ENCODE measurements around the gene ABCD1.

Gene ABCD1

DNA sequence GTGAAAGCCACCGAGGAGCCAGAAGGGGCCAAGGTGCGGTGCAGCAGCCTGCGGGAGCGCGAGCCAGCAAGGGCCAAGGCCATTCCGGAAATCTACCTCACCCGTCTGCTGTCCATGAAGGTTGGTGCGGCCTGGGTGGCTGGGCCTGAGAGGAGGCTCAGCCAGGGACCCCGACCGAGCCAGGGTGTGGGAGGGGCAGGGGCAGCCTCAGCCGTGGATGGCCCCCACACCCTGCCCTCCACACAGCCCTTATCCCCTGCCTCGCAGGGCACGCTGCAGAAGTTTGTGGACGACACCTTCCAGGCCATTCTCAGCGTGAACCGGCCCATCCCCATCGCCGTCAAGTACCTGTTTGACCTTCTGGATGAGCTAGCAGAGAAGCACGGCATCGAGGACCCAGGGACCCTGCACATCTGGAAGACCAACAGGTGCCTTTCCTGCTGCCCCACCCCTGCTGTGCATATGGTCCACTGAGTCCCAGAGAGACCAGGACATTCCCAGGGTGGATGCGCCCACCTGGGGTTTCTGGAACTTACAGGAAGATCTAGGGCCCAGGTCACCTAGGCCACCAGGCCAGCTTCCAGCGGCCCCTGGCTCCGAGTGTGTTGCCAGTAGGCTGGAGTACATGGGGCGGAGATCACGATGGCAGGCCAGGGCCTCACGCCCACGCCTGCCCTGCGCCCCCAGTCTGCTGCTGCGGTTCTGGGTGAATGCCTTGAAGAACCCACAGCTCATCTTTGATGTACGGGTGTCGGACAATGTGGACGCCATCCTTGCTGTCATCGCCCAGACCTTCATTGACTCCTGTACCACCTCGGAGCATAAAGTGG lies 52.8 kb downstream of the ABCD1 start:
- TF ChIP-seq, protein P1, sequence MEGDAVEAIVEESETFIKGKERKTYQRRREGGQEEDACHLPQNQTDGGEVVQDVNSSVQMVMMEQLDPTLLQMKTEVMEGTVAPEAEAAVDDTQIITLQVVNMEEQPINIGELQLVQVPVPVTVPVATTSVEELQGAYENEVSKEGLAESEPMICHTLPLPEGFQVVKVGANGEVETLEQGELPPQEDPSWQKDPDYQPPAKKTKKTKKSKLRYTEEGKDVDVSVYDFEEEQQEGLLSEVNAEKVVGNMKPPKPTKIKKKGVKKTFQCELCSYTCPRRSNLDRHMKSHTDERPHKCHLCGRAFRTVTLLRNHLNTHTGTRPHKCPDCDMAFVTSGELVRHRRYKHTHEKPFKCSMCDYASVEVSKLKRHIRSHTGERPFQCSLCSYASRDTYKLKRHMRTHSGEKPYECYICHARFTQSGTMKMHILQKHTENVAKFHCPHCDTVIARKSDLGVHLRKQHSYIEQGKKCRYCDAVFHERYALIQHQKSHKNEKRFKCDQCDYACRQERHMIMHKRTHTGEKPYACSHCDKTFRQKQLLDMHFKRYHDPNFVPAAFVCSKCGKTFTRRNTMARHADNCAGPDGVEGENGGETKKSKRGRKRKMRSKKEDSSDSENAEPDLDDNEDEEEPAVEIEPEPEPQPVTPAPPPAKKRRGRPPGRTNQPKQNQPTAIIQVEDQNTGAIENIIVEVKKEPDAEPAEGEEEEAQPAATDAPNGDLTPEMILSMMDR (IDR thresholded peaks at IDR 0.05; ENCODE audit: insufficient read depth, low read length, poor library complexity, severe bottlenecking) = no peak

GRCh38 chrX:153778181-153778580 lies 53.5 kb downstream of the ABCD1 start:
- TF ChIP-seq, protein P1 (IDR thresholded peaks at IDR 0.05; ENCODE audit: insufficient read depth, low read length, poor library complexity, severe bottlenecking) = no peak
- H3K4me3 ChIP-seq (replicated peaks; ENCODE audit: low read depth, low read length) = no peak overlapping the region

More for the DNA sequence above, 52.8 kb downstream of the ABCD1 start:
- Histone ChIP-seq H3K27me3 (replicated peaks; ENCODE audit: control insufficient read depth, insufficient read depth, low read length) (no peaks in the 10 kb centered on the region; the same call in 1 of the 2 replicates), H3K36me3 (ENCODE audit: control insufficient read depth, insufficient read depth, low read length) (no peaks in the 10 kb centered on the region), H3K4me3 (replicated peaks; ENCODE audit: low read depth, low read length) (no peak overlapping the region)
- DNase-seq (ENCODE audit: extremely low read depth, insufficient read length) = no peak

DNA sequence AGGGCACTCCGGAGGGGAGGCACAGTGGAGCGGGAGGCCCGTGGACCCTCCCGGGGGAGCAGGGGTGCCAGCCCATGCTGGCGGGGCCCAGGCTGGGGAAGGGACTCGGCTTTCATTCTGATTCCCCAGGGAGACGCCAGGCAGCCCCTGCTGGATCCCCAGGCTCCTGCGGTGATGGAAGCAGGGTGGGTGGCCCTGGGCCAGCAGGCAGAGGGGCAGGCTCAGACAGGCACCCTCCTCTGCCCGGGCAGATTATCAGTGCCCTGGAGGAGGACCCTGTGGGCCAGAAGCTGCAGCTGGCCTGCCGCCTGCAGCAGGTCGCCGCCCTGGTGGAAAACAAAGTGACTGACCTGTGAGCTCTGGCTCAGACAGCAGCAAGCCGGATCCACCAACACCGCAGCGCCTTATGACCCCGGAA lies 54.0 kb downstream of the ABCD1 start:
- Histone ChIP-seq H3K4me3 (replicated peaks; ENCODE audit: low read depth, low read length) (no peak overlapping the region), H3K27me3 (replicated peaks; ENCODE audit: control insufficient read depth, insufficient read depth, low read length) (no peaks in the 10 kb centered on the region; the same call in 1 of the 2 replicates), H3K36me3 (ENCODE audit: control insufficient read depth, insufficient read depth, low read length) (no peaks in the 10 kb centered on the region)
- TF ChIP-seq, protein P1 (IDR thresholded peaks at IDR 0.05; ENCODE audit: insufficient read depth, low read length, poor library complexity, severe bottlenecking) = peak; percentile 13
- DNase-seq (ENCODE audit: extremely low read depth, insufficient read length) = no peak

More at GRCh38 chrX:153778181-153778580, 53.5 kb downstream of the ABCD1 start:
- no peak for DNase-seq (ENCODE audit: extremely low read depth, insufficient read length)
- Histone ChIP-seq H3K36me3 (ENCODE audit: control insufficient read depth, insufficient read depth, low read length) (no peaks in the 10 kb centered on the region), H3K27me3 (replicated peaks; ENCODE audit: control insufficient read depth, insufficient read depth, low read length) (no peaks in the 10 kb centered on the region; the same call in 1 of the 2 replicates)

DNA sequence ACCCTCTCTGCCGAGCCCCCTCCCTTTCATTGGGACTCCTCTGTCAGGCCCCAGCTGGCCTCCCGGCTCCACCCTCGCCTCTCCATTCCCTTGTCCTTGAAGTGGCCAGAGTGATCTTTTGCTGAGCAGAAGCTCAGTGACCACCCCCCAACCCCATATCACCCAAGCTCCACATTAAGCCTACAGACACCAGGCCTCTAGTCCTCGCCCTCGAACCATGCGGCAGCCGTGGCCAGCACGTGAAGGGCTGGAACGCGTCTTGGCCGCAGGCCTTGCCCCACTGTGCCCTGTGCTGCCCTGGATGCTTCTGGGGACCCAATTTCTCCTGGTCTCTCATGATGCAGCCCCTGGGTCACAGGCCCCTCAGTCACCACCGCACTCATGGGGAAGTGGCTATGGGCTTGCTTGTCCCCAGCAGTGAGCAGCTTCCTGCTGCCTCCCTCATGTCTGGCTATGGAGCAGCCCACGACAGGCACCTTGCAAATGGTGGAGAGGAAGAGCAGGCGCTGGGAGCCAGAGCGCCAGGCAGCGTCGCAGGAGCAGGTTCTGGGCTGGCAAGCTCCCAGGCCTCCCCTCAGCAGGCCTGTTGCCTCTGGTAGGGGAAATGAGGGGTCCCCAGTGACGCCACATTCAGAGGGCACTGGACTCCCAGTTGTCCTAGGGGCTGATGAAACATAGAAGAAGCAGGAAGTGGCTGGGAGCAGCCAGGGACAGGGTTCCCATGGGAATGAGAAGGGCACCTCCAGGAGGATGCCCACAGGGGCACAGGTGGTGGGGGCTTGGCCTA lies 55.4 kb downstream of the ABCD1 start:
- TF ChIP-seq, protein P1 (IDR thresholded peaks at IDR 0.05; ENCODE audit: insufficient read depth, low read length, poor library complexity, severe bottlenecking) = no peak
- Histone ChIP-seq H3K4me3 (replicated peaks; ENCODE audit: low read depth, low read length) (no peak overlapping the region), H3K36me3 (ENCODE audit: control insufficient read depth, insufficient read depth, low read length) (no peaks in the 10 kb centered on the region), H3K27me3 (replicated peaks; ENCODE audit: control insufficient read depth, insufficient read depth, low read length) (no peaks in the 10 kb centered on the region; the same call in 1 of the 2 replicates)
- DNase-seq (ENCODE audit: extremely low read depth, insufficient read length) = no peak

DNA sequence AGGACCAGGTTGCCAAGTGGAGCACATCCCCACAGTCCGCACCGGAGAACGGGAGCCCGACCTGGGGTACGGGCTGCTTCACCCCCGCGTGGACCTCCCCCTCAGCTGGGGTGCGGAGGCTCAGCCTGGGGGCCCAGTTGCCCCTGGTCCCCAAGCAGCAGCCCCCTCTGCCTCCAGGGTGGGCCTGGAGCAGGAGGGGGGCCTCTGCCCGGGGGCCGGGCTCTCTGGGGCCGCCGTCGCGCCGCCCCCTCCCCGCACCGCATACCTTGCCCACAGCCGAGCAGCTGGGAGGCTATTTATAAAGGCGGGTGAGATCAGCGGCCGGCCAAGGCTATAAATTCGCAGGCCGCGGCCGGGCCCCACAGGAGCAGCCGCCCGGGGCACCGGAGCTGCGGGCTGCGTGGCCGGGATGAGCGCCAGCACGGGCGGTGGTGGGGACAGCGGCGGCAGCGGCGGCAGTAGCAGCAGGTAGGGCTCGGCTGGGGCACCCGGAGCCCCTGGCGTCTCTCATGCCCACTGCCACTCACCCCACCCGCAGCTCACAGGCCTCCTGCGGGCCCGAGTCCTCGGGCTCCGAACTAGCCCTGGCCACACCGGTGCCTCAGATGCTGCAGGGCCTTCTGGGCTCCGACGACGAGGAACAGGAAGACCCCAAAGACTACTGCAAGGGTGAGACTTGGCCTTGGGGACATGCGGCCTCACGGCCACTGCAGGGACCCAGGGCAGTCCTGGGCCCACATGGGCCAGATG lies 56.2 kb downstream of the ABCD1 start, which contains the start of gene SRPK3:
SRPK3 (plus strand) TSS at position 364 of the 750 bp plus-strand sequence; CDS start at position 410, 46 bp downstream.
- no peak for DNase-seq (ENCODE audit: extremely low read depth, insufficient read length)
- TF ChIP-seq, protein P1 (IDR thresholded peaks at IDR 0.05; ENCODE audit: insufficient read depth, low read length, poor library complexity, severe bottlenecking) = no peak
- Histone ChIP-seq H3K4me3 (replicated peaks; ENCODE audit: low read depth, low read length) (no peak within 1 kb of the TSS), H3K27me3 (replicated peaks; ENCODE audit: control insufficient read depth, insufficient read depth, low read length) (no peaks in the 10 kb centered on the region; the same call in 1 of the 2 replicates), H3K36me3 (ENCODE audit: control insufficient read depth, insufficient read depth, low read length) (no peaks in the 10 kb centered on the region)
